ENCODE data around the gene SNX20.

- TF ChIP-seq POLR2A (IDR thresholded peaks at IDR 0.05) (no peak), CTCF (IDR thresholded peaks at IDR 0.05 in 4 of 5, conservative IDR thresholded peaks at IDR 0.05 in 1 of 5) (no peak)
These were observed 47.9 kb downstream of the SNX20 start for GRCh38 chr16:50632927-50633800.

Data from gastrocnemius medialis (tissue), 4 donors.